Measurements from ENCODE around the gene POU2F3. TPM values are rescaled to one million over a fixed set of nuclear protein-coding genes. Genes with fewer than 3 reads are reported as not detected.

POU2F3 gene
- polyA plus RNA-seq, 6 donors from 2014 or later: not detected

- H3K27ac Mint-ChIP-seq: peak overlapping the region in 1 of 6 donors; percentile 28
- peaks cover 5 to 15% (median 7%) of the 10 kb centered on the region in 3 donors for H3K4me1 Mint-ChIP-seq
- H3K9me3 Mint-ChIP-seq: peaks cover 0 to 3% (median 0%) of the 10 kb centered on the region in 7 donors
- H3K4me3 Mint-ChIP-seq: peak overlapping the region in 3 of 8 donors; percentile 20 to 87 (median 39)
- peaks cover 51 to 71% (median 61%) of the 10 kb centered on the region in 3 donors for H3K27me3 Mint-ChIP-seq
- no peak for DNase-seq
- no peak for ATAC-seq (ENCODE audit: low read depth in 2 of 2)
- no peaks in the 10 kb centered on the region for H3K36me3 Mint-ChIP-seq
These were observed 15.0 kb downstream of the POU2F3 start for GRCh38 chr11:120254788-120255518.

- peaks cover 5 to 15% (median 7%) of the 10 kb centered on the region in 3 donors for H3K4me1 Mint-ChIP-seq
- peaks cover 47 to 70% (median 60%) of the 10 kb centered on the region in 3 donors for H3K27me3 Mint-ChIP-seq
- DNase-seq (no peak), ATAC-seq (ENCODE audit: low read depth in 2 of 2) (no peak)
- H3K27ac Mint-ChIP-seq: peak overlapping the region in 1 of 6 donors; percentile 28
- H3K4me3 Mint-ChIP-seq: peak overlapping the region in 3 of 8 donors; percentile 20 to 87 (median 39)
- H3K9me3 Mint-ChIP-seq: no peaks in the 10 kb centered on the region
- H3K36me3 Mint-ChIP-seq: no peaks in the 10 kb centered on the region
These were observed 15.6 kb downstream of the POU2F3 start for GRCh38 chr11:120255519-120255866.

- H3K27me3 Mint-ChIP-seq: peaks cover 47 to 77% (median 67%) of the 10 kb centered on the region in 3 donors
- H3K27ac Mint-ChIP-seq: no peak overlapping the region
- no peaks in the 10 kb centered on the region for H3K9me3 Mint-ChIP-seq
These were observed 16.2 kb downstream of the POU2F3 start for GRCh38 chr11:120256178-120256577.

GRCh38 chr11:120256779-120257178 lies 16.8 kb downstream of the POU2F3 start:
- Mint-ChIP-seq H3K36me3 (no peaks in the 10 kb centered on the region), H3K27me3 (peaks cover 52 to 81% (median 71%) of the 10 kb centered on the region in 3 donors), H3K4me3 (no peak overlapping the region), H3K9me3 (no peaks in the 10 kb centered on the region), H3K4me1 (peaks cover 5 to 15% (median 7%) of the 10 kb centered on the region in 3 donors), H3K27ac (no peak overlapping the region)
- DNase-seq (no peak), ATAC-seq (ENCODE audit: low read depth in 2 of 2) (no peak)

More at GRCh38 chr11:120256178-120256577, 16.2 kb downstream of the POU2F3 start:
- DNase-seq (no peak), ATAC-seq (ENCODE audit: low read depth in 2 of 2) (no peak)
- Mint-ChIP-seq H3K4me3 (no peak overlapping the region), H3K4me1 (peaks cover 5 to 15% (median 7%) of the 10 kb centered on the region in 3 donors), H3K36me3 (no peaks in the 10 kb centered on the region)

- Mint-ChIP-seq H3K27ac (no peak overlapping the region), H3K4me3 (no peak overlapping the region), H3K9me3 (no peaks in the 10 kb centered on the region), H3K4me1 (peaks cover 5 to 15% (median 7%) of the 10 kb centered on the region in 3 donors), H3K27me3 (peaks cover 52 to 79% (median 71%) of the 10 kb centered on the region in 3 donors), H3K36me3 (no peaks in the 10 kb centered on the region)
- DNase-seq (no peak), ATAC-seq (ENCODE audit: low read depth in 2 of 2) (no peak)
These were observed 17.4 kb downstream of the POU2F3 start for GRCh38 chr11:120257346-120257745.

- ATAC-seq (ENCODE audit: low read depth in 2 of 2) (no peak), DNase-seq (no peak)
- no peak overlapping the region for H3K4me3 Mint-ChIP-seq
- H3K4me1 Mint-ChIP-seq: peaks cover 5 to 15% (median 7%) of the 10 kb centered on the region in 3 donors
- peaks cover 54 to 76% (median 74%) of the 10 kb centered on the region in 3 donors for H3K27me3 Mint-ChIP-seq
- no peak overlapping the region for H3K27ac Mint-ChIP-seq
- H3K9me3 Mint-ChIP-seq: no peaks in the 10 kb centered on the region
- no peaks in the 10 kb centered on the region for H3K36me3 Mint-ChIP-seq
These were observed 18.7 kb downstream of the POU2F3 start for GRCh38 chr11:120258661-120259060.

GRCh38 chr11:120259241-120259640 lies 19.3 kb downstream of the POU2F3 start:
- Mint-ChIP-seq H3K9me3 (no peaks in the 10 kb centered on the region), H3K4me1 (peaks cover 5 to 15% (median 7%) of the 10 kb centered on the region in 3 donors), H3K36me3 (no peaks in the 10 kb centered on the region), H3K27me3 (peaks cover 50 to 76% (median 70%) of the 10 kb centered on the region in 3 donors), H3K27ac (no peak overlapping the region), H3K4me3 (peak overlapping the region in 1 of 8 donors; percentile 62)
- no peak for DNase-seq
- ATAC-seq (ENCODE audit: low read depth in 2 of 2): no peak

GRCh38 chr11:120259988-120260565 lies 20.1 kb downstream of the POU2F3 start:
- Mint-ChIP-seq H3K4me1 (peaks cover 4 to 12% (median 5%) of the 10 kb centered on the region in 3 donors), H3K27ac (no peak overlapping the region), H3K36me3 (no peaks in the 10 kb centered on the region), H3K9me3 (no peaks in the 10 kb centered on the region), H3K27me3 (peaks cover 46 to 71% (median 61%) of the 10 kb centered on the region in 3 donors), H3K4me3 (no peak overlapping the region)
- no peak for DNase-seq
- ATAC-seq (ENCODE audit: low read depth in 2 of 2): no peak

GRCh38 chr11:120260616-120261015 lies 20.7 kb downstream of the POU2F3 start:
- no peak overlapping the region for H3K4me3 Mint-ChIP-seq
- peaks cover 0 to 7% (median 0%) of the 10 kb centered on the region in 3 donors for H3K4me1 Mint-ChIP-seq
- DNase-seq: no peak
- no peak for ATAC-seq (ENCODE audit: low read depth in 2 of 2)
- peaks cover 43 to 69% (median 58%) of the 10 kb centered on the region in 3 donors for H3K27me3 Mint-ChIP-seq
- no peaks in the 10 kb centered on the region for H3K36me3 Mint-ChIP-seq
- H3K27ac Mint-ChIP-seq: no peak overlapping the region
- H3K9me3 Mint-ChIP-seq: no peaks in the 10 kb centered on the region

GRCh38 chr11:120261321-120261720 lies 21.4 kb downstream of the POU2F3 start:
- Mint-ChIP-seq H3K27ac (peak overlapping the region in 1 of 6 donors; percentile 39), H3K4me3 (no peak overlapping the region), H3K27me3 (peaks cover 46 to 69% (median 58%) of the 10 kb centered on the region in 3 donors)

GRCh38 chr11:120261931-120262330 lies 22.0 kb downstream of the POU2F3 start:
- no peak overlapping the region for H3K4me3 Mint-ChIP-seq
- no peak for ATAC-seq (ENCODE audit: low read depth in 2 of 2)

More at GRCh38 chr11:120261321-120261720, 21.4 kb downstream of the POU2F3 start:
- DNase-seq (no peak), ATAC-seq (ENCODE audit: low read depth in 2 of 2) (no peak)
- no peaks in the 10 kb centered on the region for H3K9me3 Mint-ChIP-seq
- peaks cover 0 to under 1% (median 0%) of the 10 kb centered on the region in 3 donors for H3K4me1 Mint-ChIP-seq
- no peaks in the 10 kb centered on the region for H3K36me3 Mint-ChIP-seq

GRCh38 chr11:120267319-120267718 lies 27.4 kb downstream of the POU2F3 start:
- no peak for ATAC-seq (ENCODE audit: low read depth in 2 of 2)
- Mint-ChIP-seq H3K4me1 (no peaks in the 10 kb centered on the region), H3K9me3 (no peaks in the 10 kb centered on the region), H3K36me3 (no peaks in the 10 kb centered on the region), H3K27me3 (peaks cover 35 to 58% (median 46%) of the 10 kb centered on the region in 3 donors), H3K4me3 (no peak overlapping the region), H3K27ac (no peak overlapping the region)
- DNase-seq: no peak

More at GRCh38 chr11:120261931-120262330, 22.0 kb downstream of the POU2F3 start:
- Mint-ChIP-seq H3K27ac (no peak overlapping the region), H3K27me3 (peaks cover 43 to 71% (median 58%) of the 10 kb centered on the region in 3 donors), H3K36me3 (no peaks in the 10 kb centered on the region), H3K9me3 (no peaks in the 10 kb centered on the region), H3K4me1 (no peaks in the 10 kb centered on the region)
- no peak for DNase-seq

- Mint-ChIP-seq H3K27ac (no peak overlapping the region), H3K27me3 (peaks cover 40 to 59% (median 51%) of the 10 kb centered on the region in 3 donors), H3K4me1 (no peaks in the 10 kb centered on the region), H3K36me3 (no peaks in the 10 kb centered on the region), H3K9me3 (no peaks in the 10 kb centered on the region), H3K4me3 (no peak overlapping the region)
- no peak for ATAC-seq (ENCODE audit: low read depth in 2 of 2)
- DNase-seq: no peak
These were observed 28.7 kb downstream of the POU2F3 start for GRCh38 chr11:120268686-120269085.

- Mint-ChIP-seq H3K4me3 (no peak overlapping the region), H3K4me1 (no peaks in the 10 kb centered on the region), H3K27ac (no peak overlapping the region), H3K27me3 (peaks cover 42 to 66% (median 65%) of the 10 kb centered on the region in 3 donors), H3K36me3 (no peaks in the 10 kb centered on the region), H3K9me3 (peaks cover 0 to 2% (median 0%) of the 10 kb centered on the region in 7 donors)
- DNase-seq: no peak
- no peak for ATAC-seq (ENCODE audit: low read depth in 2 of 2)
These were observed 30.4 kb downstream of the POU2F3 start for GRCh38 chr11:120270386-120270785.
